Loucy (cell line): ENCODE measurements around the gene CPNE2.

ENCODE experiments used
- CTCF ChIP-seq: fragments of 200-600 bp; sonication (generic); conservative IDR thresholded peaks from 2 replicates; pipeline ENCODE4 v1.5.1; 2014; ENCODE audit warnings: mild to moderate bottlenecking, antibody characterized with exemption, low read length
- EZH2phosphoT487 ChIP-seq: fragments of 200-600 bp; IDR thresholded peaks from 2 replicates; pipeline ENCODE4 v1.6.1; 2018; ENCODE audit warnings: antibody characterized with exemption, mild to moderate bottlenecking, moderate library complexity, borderline replicate concordance

- TF ChIP-seq CTCF (no peak), EZH2phosphoT487 (no peak)
Observed at GRCh38 chr16:57140931-57141668, 48.7 kb downstream of the CPNE2 start.
